ENCODE results near the gene TMEM203.

Gene TMEM203

GRCh38 chr9:137160716-137161557 lies 44.5 kb downstream of the TMEM203 start:
- TF ChIP-seq, protein P1, sequence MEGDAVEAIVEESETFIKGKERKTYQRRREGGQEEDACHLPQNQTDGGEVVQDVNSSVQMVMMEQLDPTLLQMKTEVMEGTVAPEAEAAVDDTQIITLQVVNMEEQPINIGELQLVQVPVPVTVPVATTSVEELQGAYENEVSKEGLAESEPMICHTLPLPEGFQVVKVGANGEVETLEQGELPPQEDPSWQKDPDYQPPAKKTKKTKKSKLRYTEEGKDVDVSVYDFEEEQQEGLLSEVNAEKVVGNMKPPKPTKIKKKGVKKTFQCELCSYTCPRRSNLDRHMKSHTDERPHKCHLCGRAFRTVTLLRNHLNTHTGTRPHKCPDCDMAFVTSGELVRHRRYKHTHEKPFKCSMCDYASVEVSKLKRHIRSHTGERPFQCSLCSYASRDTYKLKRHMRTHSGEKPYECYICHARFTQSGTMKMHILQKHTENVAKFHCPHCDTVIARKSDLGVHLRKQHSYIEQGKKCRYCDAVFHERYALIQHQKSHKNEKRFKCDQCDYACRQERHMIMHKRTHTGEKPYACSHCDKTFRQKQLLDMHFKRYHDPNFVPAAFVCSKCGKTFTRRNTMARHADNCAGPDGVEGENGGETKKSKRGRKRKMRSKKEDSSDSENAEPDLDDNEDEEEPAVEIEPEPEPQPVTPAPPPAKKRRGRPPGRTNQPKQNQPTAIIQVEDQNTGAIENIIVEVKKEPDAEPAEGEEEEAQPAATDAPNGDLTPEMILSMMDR (IDR thresholded peaks at IDR 0.05; ENCODE audit: control insufficient read depth, extremely low read depth, insufficient read depth): no peak
- no peak for DNase-seq (ENCODE audit: low read depth)
- no peak overlapping the region for H3K4me3 ChIP-seq (ENCODE audit: low read depth, low read length)

DNA sequence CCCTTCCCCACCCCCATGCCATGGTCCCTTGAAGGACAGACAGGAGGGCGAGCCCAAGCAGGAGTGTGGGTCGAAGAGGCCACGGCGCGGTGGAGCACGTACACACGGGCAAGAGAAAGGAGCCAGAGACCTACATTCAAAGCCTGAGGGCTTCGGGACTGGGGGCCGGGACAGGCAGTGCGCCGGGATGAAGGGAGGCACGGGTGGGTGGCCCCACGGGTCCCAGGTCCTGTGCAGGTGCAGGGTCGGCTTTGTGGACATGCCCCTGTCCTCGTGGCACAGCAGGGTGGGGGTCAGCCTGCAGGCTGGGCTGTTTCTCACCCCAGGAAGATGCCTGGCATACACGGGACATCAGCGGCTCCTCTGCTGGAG lies 45.4 kb downstream of the TMEM203 start:
- TF ChIP-seq, protein P1 (IDR thresholded peaks at IDR 0.05; ENCODE audit: control insufficient read depth, extremely low read depth, insufficient read depth): no peak
- no peak for DNase-seq (ENCODE audit: low read depth)
- H3K4me3 ChIP-seq (ENCODE audit: low read depth, low read length): no peak overlapping the region

DNA sequence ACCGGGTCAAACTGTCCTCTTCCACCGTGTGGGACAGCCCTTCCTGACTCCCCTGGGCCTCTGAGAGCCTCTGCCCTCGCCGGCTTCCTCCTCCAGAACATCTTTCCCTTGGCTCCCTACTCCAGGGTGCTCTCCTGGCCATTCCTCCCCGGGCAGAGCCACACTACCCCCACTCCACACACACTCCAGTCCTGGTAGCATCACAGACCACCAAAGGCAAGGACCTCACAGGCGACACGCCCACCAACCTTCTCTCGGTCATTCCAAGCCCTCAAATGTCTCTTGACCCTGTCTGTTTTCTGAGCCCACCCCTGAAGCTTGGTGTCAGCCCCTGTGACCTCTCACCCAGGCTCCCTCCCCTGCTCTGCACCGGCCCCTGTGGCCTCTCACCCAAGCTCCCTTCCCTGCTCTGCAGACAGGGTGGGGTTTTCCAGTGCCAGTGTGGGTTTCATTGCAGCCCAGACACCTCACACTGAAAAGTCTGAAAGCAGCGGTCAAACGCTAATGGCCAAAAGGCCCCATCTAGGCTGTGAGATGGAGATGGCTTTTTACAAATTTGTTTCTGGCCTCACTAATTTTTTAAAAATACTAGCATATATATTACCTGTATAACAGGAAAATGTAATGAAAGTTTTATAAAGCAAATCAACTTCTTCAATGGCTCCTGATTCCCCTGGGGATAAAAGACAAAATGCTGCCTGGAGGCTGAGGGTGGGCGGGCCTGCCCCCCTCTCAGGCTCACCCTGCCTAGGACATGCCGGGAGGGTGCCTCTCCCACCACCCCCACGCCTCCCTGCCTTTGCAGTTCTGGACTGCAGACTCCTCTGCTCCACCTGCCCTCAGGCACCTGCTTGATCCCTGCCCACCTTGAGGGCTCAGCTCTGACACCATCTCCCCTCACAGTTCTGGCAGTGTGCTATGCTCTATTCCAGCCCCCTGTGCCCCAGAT lies 46.1 kb downstream of the TMEM203 start:
- no peak for DNase-seq (ENCODE audit: low read depth)
- TF ChIP-seq, protein P1 (IDR thresholded peaks at IDR 0.05; ENCODE audit: control insufficient read depth, extremely low read depth, insufficient read depth): no peak
- H3K4me3 ChIP-seq (ENCODE audit: low read depth, low read length): no peak overlapping the region

GRCh38 chr9:137158625-137159024 lies 46.8 kb downstream of the TMEM203 start:
- TF ChIP-seq, protein P1 (IDR thresholded peaks at IDR 0.05; ENCODE audit: control insufficient read depth, extremely low read depth, insufficient read depth): no peak
- no peak for DNase-seq (ENCODE audit: low read depth)
- no peak overlapping the region for H3K4me3 ChIP-seq (ENCODE audit: low read depth, low read length)

DNA sequence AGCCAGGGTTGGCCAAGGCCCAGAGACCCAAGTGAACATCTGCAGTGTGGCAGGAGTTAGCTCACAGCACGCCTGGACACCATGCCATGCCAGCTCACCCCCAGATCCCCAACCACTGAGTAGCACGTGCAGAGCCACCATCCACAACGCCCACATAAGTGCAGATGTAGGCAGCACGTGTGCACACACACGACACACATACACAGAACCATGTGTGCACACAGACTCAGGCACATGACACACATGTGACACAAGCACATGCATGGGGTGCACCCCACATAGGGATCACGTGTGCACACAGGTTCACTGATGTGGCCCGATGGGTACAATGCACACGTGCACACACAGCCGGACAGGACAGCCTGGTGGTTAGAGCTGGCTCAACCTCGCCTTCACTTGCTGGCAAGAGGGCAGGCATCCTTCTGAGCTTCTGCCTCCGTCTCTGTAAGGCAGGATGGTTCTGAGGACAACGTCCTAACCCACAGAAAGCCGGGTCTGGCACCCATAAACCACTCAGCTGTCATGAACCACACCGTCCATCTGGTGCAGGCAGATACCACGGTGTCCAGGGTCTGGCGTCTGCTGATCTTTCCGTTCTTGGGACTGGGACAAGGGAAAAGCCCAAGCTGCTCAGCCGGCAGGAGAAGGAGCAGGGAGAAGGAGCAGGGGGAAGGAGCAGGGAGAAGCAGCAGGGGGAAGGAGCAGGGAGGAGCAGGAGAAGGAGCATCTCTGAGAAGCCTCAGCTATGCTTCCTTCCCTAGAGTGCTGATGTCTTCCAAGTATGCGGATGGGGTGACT lies 47.6 kb downstream of the TMEM203 start:
- H3K4me3 ChIP-seq (ENCODE audit: low read depth, low read length): no peak overlapping the region
- no peak for DNase-seq (ENCODE audit: low read depth)
- TF ChIP-seq, protein P1 (IDR thresholded peaks at IDR 0.05; ENCODE audit: control insufficient read depth, extremely low read depth, insufficient read depth): no peak

DNA sequence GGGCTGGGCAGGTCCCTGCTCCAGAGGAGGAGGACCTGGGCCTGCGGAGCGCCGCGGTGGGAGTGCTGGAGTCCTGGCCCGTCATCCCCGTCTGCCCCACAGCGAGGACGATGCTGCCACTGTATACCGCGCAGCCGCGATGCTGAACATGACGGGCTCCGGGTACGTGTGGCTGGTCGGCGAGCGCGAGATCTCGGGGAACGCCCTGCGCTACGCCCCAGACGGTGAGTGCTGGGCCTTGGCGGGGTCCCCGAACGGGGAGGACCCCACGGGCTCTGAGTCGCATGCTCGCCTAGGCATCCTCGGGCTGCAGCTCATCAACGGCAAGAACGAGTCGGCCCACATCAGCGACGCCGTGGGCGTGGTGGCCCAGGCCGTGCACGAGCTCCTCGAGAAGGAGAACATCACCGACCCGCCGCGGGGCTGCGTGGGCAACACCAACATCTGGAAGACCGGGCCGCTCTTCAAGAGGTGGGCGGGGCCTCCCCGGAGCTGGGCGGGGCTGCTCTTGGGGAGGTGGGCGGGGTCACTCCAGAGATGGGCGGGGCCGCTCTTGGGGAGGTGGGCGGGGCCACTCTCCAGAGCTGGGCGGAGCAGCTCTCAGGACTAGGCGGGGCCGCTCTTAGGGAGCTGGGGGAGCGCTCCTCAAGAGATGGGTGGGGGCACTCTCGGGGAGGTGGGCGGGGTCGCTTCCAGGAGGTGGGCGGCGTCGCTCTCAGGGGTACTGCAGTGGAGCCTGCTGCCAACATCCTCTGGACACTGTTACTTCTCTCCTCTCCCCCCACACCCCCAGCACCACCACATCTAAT lies 48.7 kb downstream of the TMEM203 start:
- TF ChIP-seq, protein P1 (IDR thresholded peaks at IDR 0.05; ENCODE audit: control insufficient read depth, extremely low read depth, insufficient read depth): no peak
- no peak overlapping the region for H3K4me3 ChIP-seq (ENCODE audit: low read depth, low read length)
- DNase-seq (ENCODE audit: low read depth): no peak

Data from LNCaP clone FGC (cell line).